Measurements from ENCODE around the gene KLHL29. TPM values are rescaled to one million over a fixed set of nuclear protein-coding genes. Genes with fewer than 3 reads are reported as not detected.

Gene KLHL29
- total RNA-seq, 6 experiments from 2014 or later: 1.2 to 10.2 (median 6.4) TPM

GRCh38 chr2:23528171-23528570, 143.2 kb downstream of the KLHL29 start:
- no peaks in the 10 kb centered on the region for H3K27me3 ChIP-seq
- no peak overlapping the region for H3K4me3 ChIP-seq
- no peak overlapping the region for H3K27ac ChIP-seq
- intact Hi-C loops (cut with DNase I): no loop called here
- 85% methylated on average over 7 of the region's 12 CpGs for WGBS (ENCODE audit: insufficient coverage, low coverage, low lambda C conversion rate, missing lambda C conversion rate)
- no peak for ATAC-seq
- H3K36me3 ChIP-seq: no peaks in the 10 kb centered on the region
- no peaks in the 10 kb centered on the region for H3K9me3 ChIP-seq
- no peak for TF ChIP-seq CTCF (IDR thresholded peaks at IDR 0.05)
- TF ChIP-seq POLR2A (IDR thresholded peaks at IDR 0.05): no peak
- no peaks in the 10 kb centered on the region for H3K4me1 ChIP-seq
- no peak for DNase-seq

GRCh38 chr2:23528690-23529089, 143.7 kb downstream of the KLHL29 start:
- H3K36me3 ChIP-seq: no peaks in the 10 kb centered on the region
- H3K27ac ChIP-seq: no peak overlapping the region
- intact Hi-C loops (cut with DNase I): no loop called here
- no peak for DNase-seq
- no peaks in the 10 kb centered on the region for H3K9me3 ChIP-seq
- no peak overlapping the region for H3K4me3 ChIP-seq
- 76% methylated on average over 8 of the region's 11 CpGs for WGBS (ENCODE audit: insufficient coverage, low coverage, low lambda C conversion rate, missing lambda C conversion rate)
- TF ChIP-seq CTCF (IDR thresholded peaks at IDR 0.05) (no peak), POLR2A (IDR thresholded peaks at IDR 0.05) (no peak)
- H3K27me3 ChIP-seq: no peaks in the 10 kb centered on the region
- no peaks in the 10 kb centered on the region for H3K4me1 ChIP-seq
- no peak for ATAC-seq

GRCh38 chr2:23529659-23530058, 144.7 kb downstream of the KLHL29 start:
- no peaks in the 10 kb centered on the region for H3K36me3 ChIP-seq
- H3K4me1 ChIP-seq: no peaks in the 10 kb centered on the region
- no peak for ATAC-seq
- DNase-seq: no peak
- no peak overlapping the region for H3K4me3 ChIP-seq
- no peak for TF ChIP-seq CTCF (IDR thresholded peaks at IDR 0.05)
- TF ChIP-seq POLR2A (IDR thresholded peaks at IDR 0.05): no peak
- 83% methylated on average over 5 of the region's 11 CpGs for WGBS (ENCODE audit: insufficient coverage, low coverage, low lambda C conversion rate, missing lambda C conversion rate)
- H3K27me3 ChIP-seq: no peaks in the 10 kb centered on the region
- no peak overlapping the region for H3K27ac ChIP-seq
- intact Hi-C loops (cut with DNase I): no loop called here
- no peaks in the 10 kb centered on the region for H3K9me3 ChIP-seq

- no peaks in the 10 kb centered on the region for H3K27me3 ChIP-seq
- intact Hi-C loops (cut with DNase I): no loop called here
- no peaks in the 10 kb centered on the region for H3K36me3 ChIP-seq
- WGBS (ENCODE audit: insufficient coverage, low coverage, low lambda C conversion rate, missing lambda C conversion rate): 80% methylated on average over 10 of the region's 12 CpGs
- ATAC-seq (no peak), DNase-seq (no peak)
- H3K27ac ChIP-seq: no peak overlapping the region
- TF ChIP-seq CTCF (IDR thresholded peaks at IDR 0.05) (no peak), POLR2A (IDR thresholded peaks at IDR 0.05) (no peak)
- H3K4me1 ChIP-seq: no peaks in the 10 kb centered on the region
- H3K4me3 ChIP-seq: no peak overlapping the region
- H3K9me3 ChIP-seq: no peaks in the 10 kb centered on the region
Measured at GRCh38 chr2:23530206-23530908, 145.4 kb downstream of the KLHL29 start.
